HepG2 (cell line): ENCODE results near the gene CDC42BPG. TPM values are rescaled to one million over a fixed set of nuclear protein-coding genes. Genes with fewer than 3 reads are reported as not detected.
A peak's percentile ranks its signal among the peaks of the same experiment; 100 is the strongest.

Experiments used
- HOXA5 ChIP-seq: sonication (generic); formaldehyde crosslinking; IDR thresholded peaks from 2 replicates; pipeline ENCODE4 v1.4.0; 2020; ENCODE audit warnings: missing genetic modification reagents
- KLF15 ChIP-seq: sonication (generic); formaldehyde crosslinking; IDR thresholded peaks from 2 replicates; pipeline ENCODE4 v1.8.1; 2023; ENCODE audit warnings: borderline replicate concordance, mild to moderate bottlenecking, inconsistent platforms, missing genetic modification reagents, mixed read lengths
- MAX ChIP-seq: IDR thresholded peaks from 2 replicates; pipeline ENCODE4 v1.6.1; 2012; ENCODE audit warnings: inconsistent platforms
- NFYB ChIP-seq: sonication (generic); formaldehyde crosslinking; IDR thresholded peaks from 2 replicates; pipeline ENCODE4 v1.4.0; 2020; ENCODE audit warnings: missing genetic modification reagents
- PHF21A ChIP-seq: sonication (generic); formaldehyde crosslinking; IDR thresholded peaks from 2 replicates; pipeline ENCODE4 v1.5.0; 2020; ENCODE audit warnings: mild to moderate bottlenecking, missing genetic modification reagents
- PLRG1 ChIP-seq: fragments of 450-650 bp; conservative IDR thresholded peaks from 2 replicates; pipeline ENCODE4 v1.6.1; 2016
- SALL2 ChIP-seq: sonication (generic); formaldehyde crosslinking; IDR thresholded peaks from 2 replicates; pipeline ENCODE4 v1.8.1; 2023; ENCODE audit warnings: mild to moderate bottlenecking, missing genetic modification reagents, inconsistent platforms
- SIX4 ChIP-seq: sonication (generic); formaldehyde crosslinking; IDR thresholded peaks from 2 replicates; pipeline ENCODE4 v1.4.0; 2020; ENCODE audit warnings: missing genetic modification reagents
- ZBTB40 ChIP-seq, 2 experiments: fragments of 450-650 bp in 1 of 2; sonication (generic) in 1 of 2; formaldehyde crosslinking in 1 of 2; IDR thresholded peaks; 2 replicates each; pipeline versions ENCODE4 v1.6.1 to v1.8.0; 2016 to 2022; ENCODE audit warnings: antibody characterized with exemption in 1 of 2, mild to moderate bottlenecking in 1 of 2, missing genetic modification reagents in 1 of 2
- ZNF280D ChIP-seq: sonication (generic); formaldehyde crosslinking; IDR thresholded peaks from 2 replicates; pipeline ENCODE4 v1.5.1; 2020; ENCODE audit warnings: mild to moderate bottlenecking, missing genetic modification reagents
- ZNF691 ChIP-seq: sonication (generic); formaldehyde crosslinking; IDR thresholded peaks from 2 replicates; pipeline ENCODE4 v1.4.0; 2020; ENCODE audit warnings: missing genetic modification reagents, low read depth, mild to moderate bottlenecking, borderline replicate concordance
- ZNF83 ChIP-seq: sonication (generic); formaldehyde crosslinking; IDR thresholded peaks from 2 replicates; pipeline ENCODE4 v1.4.0; 2020; ENCODE audit warnings: missing genetic modification reagents, mild to moderate bottlenecking, borderline replicate concordance
- ZNF839 ChIP-seq: sonication (generic); formaldehyde crosslinking; IDR thresholded peaks from 2 replicates; pipeline ENCODE4 v1.4.0; 2020; ENCODE audit warnings: missing genetic modification reagents, mild to moderate bottlenecking, borderline replicate concordance
- polyA plus RNA-seq, 8 experiments: library from polyadenylated mRNA; depleted of rRNA in 3 of 8; stranded (reverse) in 7 of 8; unstranded in 1 of 8; fragments of >200 nt; fragmentation: Illumina TruSeq in 4 of 8; extraction: Trizol in 4 of 8; gene quantifications; 2 replicates each; pipeline versions ENCODE4 v1.2.1 to v1.2.3, GENCODE V29; 2011 to 2016; ENCODE audit warnings: low read depth in 4 of 8, missing spikeins in 1 of 8, mixed read lengths in 1 of 8; ENCODE audit not compliant: insufficient read depth in 1 of 8
- total RNA-seq, 5 experiments: library from RNA; depleted of rRNA; stranded (reverse); fragments of >200 nt; fragmentation: Illumina TruSeq; extraction: Trizol; gene quantifications; 2 replicates each; pipeline ENCODE4 v1.2.3, GENCODE V29; 2016; ENCODE audit warnings: low read depth in 1 of 5

The CDC42BPG gene
- total and polyA plus RNA-seq, 2 of the 13 experiments (the other 11 are each of a cell fraction or from before 2014, with no cell fraction given): 0.55 to 1.4 TPM

GRCh38 chr11:64878494-64879243 lies 34.2 kb upstream of the CDC42BPG start, which contains the start of gene EHD1 (continued):
- TF ChIP-seq ZBTB40 (IDR thresholded peaks at IDR 0.05): no peak
- peak; percentile 48 for TF ChIP-seq ZBTB40 (CRISPR knock-in tag; IDR thresholded peaks at IDR 0.05)
- peak; percentile 86 for TF ChIP-seq MAX
- TF ChIP-seq SALL2 (CRISPR knock-in tag): peak; percentile 75; the same call in 1 of the 2 replicates
- TF ChIP-seq ZNF280D (CRISPR knock-in tag): 0 out of 2 replicates have a peak, but pooled peaks have one; percentile 25
- no peak for TF ChIP-seq ZNF83 (CRISPR knock-in tag)
- TF ChIP-seq PHF21A (CRISPR knock-in tag): peak; percentile 48; the same call in 1 of the 2 replicates
- no peak for TF ChIP-seq ZNF839 (CRISPR knock-in tag)
- no peak for TF ChIP-seq PLRG1
- no peak for TF ChIP-seq KLF15 (CRISPR knock-in tag)
- 0 out of 2 replicates have a peak, but pooled peaks have one; percentile 23 for TF ChIP-seq SIX4 (CRISPR knock-in tag)
- peak; percentile 65 for TF ChIP-seq ZNF691
- TF ChIP-seq HOXA5: peak; percentile 43; the same call in 1 of the 2 replicates
- peak; percentile 68 for TF ChIP-seq NFYB (CRISPR knock-in tag)
